Hindlimb muscle (tissue), 1 donor: ENCODE measurements around the gene HDHD3. TPM values are rescaled to one million over a fixed set of nuclear protein-coding genes. Genes with fewer than 3 reads are reported as not detected.
"Not testable (repeated sequence)": the region's sequence is repeated elsewhere in the genome, so short reads cannot be mapped to it uniquely, and the experiment has no call there.

Experiments
- DNase-seq: peaks from one replicate; pipeline ENCODE4 v3.0.0-alpha.2; 2013
- polyA plus RNA-seq: library from polyadenylated mRNA; unstranded; fragments of 120-200 nt; gene quantifications from one replicate; pipeline ENCODE4 v1.2.1, GENCODE V29; 2013; ENCODE audit not compliant: insufficient read length

The HDHD3 gene
- polyA plus RNA-seq, 1 donor: 4.9 TPM

DNA sequence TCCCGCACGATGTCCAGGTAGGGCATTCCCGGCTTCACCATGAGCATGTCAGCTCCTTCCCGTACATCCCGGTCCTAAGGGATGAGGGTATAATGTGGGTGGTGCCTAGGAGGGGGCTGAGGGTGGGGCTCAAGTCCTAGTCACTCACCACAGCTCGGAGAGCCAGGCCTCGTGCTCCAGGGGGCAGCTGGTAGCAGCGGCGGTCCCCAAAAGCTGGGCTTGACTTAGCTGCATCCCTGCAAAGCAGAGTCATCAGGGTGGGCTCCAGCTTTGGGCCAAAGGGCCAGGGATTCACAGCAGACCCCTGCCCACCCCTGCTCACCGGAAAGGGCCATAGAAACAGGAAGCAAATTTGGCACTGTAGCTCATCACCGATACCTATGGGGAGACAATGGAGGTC, 12.7 kb upstream of the HDHD3 start:
- no peak for DNase-seq

DNA sequence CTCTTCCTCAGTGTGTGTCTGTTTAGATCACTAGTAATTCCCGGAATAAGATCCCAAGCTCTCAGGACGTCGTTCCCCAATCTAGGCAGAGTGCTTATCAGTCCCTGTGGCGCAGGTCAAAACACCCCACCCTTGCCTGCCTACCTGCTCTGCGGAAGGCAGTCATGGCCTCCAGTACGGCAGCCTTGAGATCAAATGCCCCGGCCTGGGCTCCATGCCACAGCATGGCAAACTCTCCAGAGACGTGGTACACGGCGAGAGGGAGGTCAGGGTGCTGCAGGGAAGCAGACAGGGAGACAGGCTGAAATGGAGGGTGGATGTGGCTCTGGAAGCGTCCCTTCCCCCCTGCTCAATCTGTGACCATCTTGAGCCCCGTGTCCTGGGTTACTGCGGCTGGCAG, 12.0 kb upstream of the HDHD3 start:
- no peak for DNase-seq

DNA sequence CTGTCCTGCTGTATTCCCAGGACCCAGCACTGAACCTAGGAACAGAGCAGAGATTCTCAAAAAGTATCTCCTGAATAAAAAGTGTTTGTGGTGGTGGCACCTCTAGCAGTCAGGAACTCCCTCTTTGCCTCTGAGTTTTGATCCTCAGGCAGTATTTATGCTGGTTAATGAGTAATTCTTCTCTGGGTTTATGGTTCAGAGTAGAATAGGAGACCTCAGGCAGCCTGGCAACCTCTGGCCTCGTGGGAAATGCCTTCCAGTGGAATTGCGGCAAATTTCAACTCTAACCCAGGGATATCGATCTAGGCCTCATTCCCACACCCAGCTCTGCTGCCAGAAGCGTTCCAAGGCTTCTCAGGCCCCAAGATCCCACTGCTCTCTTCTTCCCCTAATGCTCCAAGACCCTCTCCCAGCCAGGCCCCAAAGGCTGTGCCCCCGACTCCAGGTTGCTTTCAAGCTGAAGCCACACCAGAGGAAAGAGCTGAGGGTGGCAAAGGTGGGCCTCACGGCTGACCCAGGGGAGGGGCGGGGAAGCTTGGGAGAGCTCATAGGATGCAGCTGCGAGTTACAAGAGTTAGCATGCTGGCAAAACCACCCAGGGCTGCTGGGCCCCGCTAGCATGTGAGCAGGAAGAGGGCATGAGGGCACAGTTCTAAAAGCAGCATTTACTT, 10.9 kb upstream of the HDHD3 start:
- DNase-seq: no peak

DNA sequence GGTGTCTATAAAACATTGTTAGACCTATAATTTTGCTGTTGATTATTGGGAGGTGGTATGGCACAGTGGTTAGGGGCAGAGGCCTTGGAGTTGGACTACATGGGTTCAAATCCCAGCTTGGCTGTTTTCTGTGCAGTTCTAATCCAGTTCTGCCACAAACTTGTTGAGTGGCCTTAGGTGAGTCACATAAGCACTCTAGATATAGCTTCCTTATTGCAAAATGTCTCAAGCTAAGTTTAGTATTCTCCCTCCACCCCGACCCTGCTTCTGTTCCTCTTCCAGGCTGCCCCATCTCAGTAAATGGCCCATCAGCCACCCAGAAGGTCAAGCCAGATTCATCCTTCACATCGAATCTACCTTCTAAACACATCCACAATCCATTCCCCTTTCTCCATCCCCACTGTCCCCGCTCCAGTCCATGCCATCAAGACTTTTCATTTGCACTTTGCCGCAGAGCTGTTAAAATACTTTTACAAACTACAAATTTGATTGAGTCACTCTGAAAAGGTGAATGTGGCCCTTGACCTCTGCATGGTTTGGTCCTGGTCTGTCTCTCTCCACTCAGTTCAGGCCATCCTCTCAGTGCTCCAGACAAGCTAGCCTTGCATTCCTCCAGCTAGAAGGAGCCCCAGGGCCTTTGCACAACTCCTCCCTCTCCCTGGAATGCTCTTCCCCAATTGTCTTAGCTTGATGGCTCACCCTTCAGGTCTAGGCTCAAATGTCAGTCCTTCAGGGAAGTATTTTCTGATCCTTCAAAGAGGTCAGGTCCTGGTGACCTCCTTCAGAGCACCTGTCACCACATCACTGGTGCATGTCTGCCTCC, 10.0 kb upstream of the HDHD3 start:
- no peak for DNase-seq

DNA sequence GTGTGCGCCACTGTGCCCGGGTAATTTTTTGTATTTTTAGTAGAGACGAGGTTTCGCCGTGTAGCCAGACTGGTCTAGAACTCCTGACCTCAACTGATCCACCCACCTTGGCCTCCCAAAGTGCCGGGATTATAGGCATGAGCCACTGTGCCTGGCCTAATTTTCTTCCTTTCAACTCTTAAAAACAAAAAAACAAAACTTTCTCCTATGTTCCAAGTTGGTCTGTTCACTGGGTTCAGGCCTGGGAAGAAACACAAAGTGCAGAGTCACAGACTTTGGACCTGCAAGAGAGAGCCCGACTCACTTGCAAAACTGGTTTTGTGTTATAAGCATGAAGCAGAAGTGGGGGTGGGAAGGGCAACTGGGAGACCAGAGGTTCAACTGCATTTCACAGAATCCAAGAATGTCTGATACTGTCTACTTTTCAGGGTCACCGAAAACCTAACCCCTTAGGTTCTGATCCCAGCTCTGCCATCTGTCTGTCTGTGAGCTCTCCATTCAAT, 5.2 kb upstream of the HDHD3 start:
- DNase-seq: no peak

DNA sequence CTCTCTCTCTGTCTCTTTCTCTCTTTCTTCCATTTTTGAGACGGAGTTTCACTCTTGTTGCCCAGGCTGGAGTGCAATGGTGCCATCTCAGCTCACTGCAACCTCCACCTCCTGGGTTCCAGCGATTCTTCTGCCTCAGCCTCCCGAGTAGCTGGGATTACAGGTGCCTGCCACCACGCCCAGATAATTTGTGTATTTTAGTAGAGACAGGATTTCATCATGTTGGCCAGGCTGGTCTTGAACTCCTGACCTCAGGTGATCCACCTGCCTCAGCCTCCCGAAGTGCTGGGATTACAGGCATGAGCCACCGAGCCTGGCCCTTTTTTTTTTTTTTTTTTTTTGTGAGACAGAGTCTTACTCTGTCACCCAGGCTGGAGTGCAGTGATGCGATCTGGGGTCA, 4.7 kb upstream of the HDHD3 start:
- DNase-seq: not testable (repeated sequence)

DNA sequence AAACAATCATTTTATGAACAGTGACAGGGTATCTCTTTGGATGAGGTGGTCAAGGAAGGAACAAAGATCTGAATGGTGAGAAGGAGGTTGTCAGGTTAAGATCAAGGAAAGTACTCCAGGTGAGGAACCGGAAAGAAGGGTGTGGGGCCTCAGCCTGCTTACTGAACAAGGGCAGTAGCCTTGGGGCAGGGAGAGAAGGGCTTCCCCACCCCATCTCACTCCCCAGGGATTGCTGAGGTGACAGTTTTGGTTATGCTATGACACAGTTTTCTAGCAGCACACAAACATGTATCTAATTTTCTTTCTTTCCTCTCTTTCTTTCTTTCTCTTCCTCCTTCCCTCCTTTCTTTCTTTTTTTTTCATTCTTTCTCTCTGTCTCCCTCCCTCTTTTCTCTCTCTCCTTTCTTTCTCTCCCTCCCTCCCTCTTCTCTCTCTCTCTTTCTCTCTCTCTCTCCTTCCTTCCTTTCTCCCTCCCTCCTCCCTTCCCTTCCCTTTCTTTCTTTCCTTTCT, 4.1 kb upstream of the HDHD3 start:
- DNase-seq: no peak

DNA sequence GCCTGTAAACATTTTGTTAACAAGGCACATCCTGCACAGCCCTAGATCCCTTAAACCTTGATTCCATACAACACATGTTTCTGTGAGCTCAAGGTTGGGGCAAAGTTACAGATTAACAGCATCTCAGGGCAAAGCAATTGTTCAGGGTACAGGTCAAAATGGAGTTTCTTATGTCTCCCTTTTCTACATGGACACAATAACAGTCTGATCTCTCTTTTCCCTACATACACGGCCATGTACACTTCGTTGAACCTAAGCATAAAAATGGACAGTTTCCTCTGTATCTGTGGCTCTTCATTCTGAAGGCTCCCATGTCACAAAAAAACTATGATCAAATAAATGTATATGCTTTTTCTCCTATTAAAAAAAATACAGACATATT, 3.0 kb upstream of the HDHD3 start:
- DNase-seq: not testable (repeated sequence)

DNA sequence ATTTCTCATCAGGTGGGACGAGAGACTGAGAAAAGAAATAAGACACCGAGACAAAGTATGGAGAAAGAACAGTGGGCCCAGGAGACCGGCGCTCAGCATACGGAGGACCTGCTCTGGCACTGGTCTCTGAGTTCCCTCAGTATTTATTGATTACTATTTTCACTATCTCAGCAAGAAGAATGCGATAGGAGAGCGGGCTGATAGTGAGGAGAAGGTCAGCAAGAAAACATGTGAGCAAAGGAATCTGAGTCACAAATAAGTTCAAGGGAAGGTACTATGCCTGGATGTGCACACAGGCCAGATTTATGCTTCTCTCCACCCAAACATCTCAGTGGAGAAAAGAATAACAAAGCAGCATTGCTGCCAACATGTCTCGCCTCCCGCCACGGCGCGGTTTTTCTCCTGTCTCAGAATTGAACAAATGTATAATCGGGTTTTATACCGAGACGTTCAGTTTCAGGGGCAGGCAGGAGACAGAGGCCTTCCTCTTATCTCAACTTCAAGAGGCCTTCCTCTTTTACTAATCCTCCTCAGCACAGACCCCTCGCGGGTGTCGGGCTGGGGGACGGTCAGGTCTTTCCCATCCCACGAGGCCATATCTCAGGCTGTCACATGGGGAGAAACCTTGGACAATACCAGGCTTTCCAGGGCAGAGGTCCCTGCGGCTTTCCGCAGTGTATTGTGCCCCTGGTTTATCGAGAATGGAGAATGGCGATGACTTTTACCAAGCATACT, 2.5 kb upstream of the HDHD3 start:
- not testable (repeated sequence) for DNase-seq

DNA sequence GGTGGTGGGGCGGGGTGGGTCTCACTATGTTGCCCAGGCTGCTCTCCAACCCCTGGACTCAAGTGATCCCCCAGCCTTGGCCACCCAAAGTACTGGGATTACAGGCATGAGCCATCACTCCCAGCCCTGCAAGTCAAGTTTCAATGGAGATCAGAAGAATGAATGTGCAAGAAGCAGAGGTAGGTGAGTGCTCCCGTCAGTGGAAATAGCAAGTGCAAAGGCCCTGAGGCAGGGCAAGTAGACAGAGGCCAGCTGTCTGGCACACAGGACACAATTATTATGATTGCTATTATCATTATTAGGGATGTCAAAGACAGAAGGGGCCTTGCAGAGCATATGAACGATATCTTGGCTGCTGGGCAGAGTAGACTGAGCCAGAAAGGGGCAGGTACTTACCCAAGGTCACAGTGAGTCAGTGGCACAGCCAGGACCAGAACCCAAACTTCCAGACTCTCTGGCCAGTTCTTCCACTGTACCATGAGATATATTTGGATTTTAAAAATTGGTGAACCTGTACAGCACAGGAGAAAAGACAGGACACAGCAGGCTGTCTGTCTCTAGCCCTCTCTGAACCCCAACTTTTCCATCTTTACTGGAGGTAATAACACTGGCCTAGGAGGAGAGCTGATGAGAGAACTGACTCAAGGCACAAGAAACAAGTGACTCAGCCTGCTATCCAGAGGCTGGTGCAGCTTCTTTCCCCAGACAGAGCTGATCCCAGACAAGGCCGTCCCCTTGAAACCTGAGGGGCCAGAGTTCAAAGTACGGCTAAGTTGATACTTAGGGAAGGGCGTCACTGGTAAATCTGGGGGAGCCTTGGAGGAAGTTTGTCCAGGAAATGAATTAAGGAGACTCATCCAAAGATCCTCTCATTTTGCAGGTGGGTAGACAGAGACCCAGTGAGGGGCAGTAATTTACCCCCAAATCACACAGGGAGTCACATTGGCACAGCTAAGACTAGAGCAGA, 1.4 kb downstream of the HDHD3 start:
- DNase-seq: no peak

DNA sequence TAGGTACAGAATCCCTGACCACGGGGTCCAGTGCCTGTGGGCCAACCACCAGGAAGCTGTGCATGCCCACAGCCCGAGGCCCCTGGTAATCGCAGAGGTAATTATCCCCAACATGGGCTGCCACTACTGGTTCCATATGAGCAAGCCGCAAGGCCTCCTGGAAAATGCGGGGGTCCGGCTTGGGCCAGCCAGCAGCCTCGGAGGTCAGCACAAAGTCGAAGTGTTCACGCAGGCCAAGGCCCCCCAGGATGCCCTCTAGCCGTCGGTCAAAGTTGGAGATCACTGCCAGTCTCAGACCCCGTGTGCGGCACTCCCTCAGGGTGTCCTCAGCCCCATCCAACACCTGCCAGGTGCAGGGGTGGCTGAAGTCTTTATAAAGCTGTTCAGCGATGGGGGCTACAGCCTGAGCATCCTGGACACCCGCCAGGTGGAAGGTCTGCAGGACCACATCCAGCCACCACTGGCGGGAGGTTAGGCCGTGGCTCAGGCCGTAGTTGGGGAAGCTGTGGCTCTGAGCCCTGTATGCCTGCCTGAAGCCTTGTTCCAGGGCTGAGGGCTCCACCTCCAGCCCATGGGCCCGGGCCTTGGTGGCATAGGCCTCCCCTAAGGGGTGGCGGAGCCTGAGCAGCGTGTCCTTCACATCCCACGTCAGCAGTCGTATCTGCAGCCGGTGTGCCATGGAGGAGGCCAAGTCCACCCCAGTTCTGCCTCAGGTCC, 3.0 kb downstream of the HDHD3 start:
- DNase-seq: no peak

DNA sequence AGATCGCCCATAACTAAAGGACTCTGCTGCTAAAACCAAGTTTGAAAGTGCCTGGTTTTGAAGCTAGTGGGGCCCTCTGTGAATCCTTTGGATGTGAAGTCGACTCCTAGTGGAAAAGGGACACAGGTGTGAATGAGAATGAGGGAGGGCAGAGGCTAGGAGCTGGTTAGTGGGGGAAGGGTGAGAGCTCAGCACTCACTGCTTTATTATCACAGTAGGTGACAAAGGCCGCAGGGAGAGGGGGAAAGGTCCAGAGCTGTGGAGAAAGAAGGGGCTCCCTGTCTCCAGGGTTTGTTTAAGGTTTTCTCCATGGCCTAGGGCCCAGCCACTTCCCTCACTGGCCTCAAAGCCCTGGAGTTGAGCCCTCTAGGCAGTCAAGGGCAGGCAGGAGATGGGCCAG, 3.5 kb downstream of the HDHD3 start:
- no peak for DNase-seq

DNA sequence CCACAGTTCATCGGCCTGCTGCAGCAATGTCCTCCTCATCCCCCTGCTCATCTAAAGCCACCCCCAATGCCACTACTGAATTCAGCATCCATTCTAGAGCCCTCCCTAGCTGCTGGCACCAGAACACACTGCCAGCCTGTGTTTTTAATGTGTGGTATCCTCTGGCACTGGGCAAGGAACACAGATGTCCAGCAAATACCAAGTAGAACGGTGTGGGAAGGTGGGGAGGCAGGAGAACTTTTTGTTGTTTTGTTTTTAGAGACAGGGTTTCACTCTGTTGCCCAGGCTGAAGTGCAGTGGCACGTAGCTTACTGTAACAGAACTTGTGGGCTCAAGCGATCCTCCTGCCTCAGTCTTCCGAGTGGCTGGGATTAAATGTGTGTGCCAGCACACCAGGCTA, 4.7 kb downstream of the HDHD3 start:
- DNase-seq: no peak

DNA sequence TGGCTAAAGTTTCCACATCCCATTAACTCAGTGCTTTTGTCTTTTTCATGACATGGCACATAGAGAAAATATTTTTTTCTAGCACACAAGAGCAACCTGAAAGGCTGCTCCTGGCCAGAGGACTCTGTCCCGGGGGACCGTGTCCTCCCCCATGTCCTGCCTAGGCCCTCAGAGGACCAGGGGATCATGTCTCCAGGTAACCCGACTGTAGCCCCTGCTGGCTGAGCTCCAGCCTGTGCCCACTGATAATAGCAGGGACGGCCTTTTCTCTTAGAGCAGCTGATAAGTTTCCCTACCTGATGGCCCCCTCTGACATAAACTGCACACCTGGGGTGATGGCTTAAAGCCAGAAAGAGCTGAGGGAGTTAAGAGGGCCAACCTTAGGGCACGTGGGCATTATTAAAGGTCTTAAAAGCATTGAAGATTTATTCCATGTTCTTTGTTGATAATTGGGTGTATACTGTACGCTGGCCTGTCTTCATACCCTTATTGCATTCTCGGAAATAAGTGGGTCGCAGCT, 5.9 kb downstream of the HDHD3 start:
- no peak for DNase-seq

DNA sequence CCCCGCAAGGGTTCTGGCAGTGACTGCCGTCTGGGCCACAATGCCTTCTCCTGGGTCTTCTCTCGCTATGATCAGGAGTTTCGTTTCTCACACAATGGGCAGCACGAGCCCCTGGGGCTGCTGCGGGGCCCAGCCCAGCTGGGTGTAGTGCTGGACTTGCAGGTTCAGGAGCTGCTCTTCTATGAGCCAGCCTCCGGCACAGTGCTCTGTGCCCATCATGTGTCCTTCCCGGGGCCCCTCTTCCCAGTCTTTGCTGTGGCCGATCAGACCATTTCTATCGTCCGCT, 7.0 kb downstream of the HDHD3 start:
- DNase-seq: no peak

DNA sequence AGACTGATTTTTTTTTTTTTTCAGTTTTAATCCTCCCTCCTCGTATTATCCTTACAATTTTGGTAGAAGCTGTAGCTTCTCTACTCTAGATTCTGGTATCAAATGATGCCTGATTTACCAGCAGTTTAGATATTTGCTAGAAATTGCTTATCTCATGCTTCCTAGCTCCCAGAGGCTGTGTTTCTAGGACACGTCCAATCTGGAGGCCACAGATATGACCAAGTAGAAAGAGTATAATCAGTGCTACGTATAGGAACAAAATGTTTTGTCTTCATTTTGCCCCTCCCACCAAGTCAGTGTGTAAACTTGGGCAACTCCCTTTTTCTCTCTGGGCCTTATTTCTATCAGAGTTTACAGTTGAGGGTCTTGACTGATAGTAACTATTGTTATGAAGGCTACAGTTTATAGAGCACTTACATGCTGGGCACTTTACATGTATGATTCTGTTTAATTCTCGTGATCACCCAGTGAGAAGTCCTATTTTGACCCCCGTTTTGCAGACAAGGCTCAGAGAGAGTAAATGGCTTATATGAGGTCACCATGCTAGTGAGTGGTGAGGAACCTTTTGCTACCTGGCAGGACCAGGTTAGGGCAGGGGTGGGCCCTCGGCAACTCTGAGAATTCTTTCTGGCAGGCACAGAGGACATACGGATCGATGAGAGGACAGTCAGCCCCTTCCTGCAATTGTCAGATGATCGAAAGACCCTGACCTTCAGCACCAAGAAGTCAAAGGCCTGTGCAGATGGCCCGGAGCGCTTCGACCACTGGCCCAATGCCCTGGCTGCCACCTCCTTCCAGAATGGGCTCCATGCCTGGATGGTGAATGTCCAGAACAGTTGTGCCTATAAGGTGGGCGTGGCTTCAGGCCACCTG, 7.6 kb downstream of the HDHD3 start:
- no peak for DNase-seq

DNA sequence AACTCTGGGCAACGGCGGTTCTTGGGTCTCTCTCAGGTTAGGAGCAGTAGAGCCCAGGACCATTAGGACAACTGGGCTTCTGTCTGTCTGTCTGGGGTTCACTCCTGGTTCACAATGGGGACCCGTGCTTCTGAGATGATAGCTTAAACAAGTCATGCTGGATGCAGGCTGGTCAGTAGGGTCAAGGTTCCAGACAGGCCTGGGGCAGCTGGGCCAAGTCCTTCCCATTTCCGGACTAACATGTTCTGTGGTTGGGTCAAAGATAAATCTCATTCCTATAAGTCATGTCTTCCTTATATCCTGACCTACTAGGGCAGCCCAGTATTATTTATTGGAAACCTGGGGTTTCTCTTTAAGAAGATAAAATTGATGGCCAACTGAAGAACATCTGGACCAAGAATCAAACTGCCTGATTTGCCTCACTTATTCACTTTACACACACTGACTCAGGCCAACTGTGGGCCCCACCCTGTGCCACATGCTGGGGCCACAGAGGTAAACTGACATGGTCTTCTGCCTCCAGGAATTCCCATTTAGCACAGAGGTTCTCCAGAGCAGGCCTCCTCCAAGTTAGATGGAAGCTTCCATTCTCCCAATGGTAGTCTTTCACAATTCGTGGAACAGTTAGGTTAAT, 8.3 kb downstream of the HDHD3 start:
- DNase-seq: no peak

DNA sequence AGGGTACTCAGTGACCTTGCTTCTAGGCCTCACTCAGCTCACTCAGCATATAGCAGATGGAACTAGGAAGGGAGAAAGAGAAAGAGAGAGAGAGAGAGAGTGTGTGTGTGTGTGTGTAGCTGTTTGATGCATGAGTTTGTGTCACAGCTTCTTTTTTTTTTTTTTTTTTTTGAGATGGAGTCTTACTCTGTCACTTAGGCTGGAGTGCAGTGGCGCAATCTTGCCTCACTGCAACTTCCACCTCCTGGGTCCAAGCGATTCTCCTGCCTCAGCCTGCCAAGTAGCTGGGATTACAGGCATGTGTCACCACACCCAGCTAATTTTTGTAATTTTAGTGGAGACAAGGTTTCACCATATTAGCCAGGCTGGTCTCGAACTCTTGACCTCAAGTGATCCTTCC, 11.1 kb downstream of the HDHD3 start:
- not testable (repeated sequence) for DNase-seq

DNA sequence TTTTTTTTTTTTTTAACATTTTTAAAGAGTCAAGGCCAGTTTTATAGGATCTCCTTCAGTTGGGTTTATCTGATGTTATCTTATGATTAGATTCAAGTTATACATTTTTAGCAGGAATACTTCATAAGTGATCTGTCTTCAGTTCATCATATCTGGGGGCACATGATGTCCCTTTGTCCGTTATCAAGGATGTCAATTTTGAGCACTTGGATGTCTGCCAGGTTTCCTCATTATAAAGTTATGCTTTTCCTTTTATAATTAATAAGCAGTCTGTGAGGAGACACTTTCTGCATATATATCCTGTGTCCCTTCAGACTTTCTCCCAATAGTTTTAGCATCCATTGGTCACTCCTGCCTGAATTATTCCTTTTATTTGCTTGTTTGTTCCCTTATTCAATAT, 11.8 kb downstream of the HDHD3 start:
- DNase-seq: no peak

DNA sequence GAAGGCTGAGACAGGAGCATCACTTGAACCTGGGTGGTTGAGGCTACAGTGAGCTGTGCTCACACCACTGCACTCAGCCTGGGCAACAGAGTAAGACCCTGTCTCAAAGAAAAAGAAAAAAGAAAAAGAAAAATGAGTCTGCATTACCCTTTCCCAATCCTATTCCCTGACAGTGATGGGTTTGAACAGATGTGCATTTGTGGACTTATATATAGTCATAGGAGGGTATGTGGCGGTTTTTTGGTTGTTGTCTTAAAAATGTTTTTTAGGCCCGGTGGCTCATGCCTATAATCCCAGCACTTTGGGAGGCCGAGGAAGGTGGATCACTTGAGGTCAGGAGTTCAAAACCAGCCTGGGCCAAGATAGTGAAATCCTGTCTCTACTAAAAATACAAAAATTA, 13.4 kb downstream of the HDHD3 start:
- no peak for DNase-seq
